Measurements from ENCODE around the gene ADAM10.

ADAM10 gene

GRCh38 chr15:58541410-58542087, 208.0 kb downstream of the ADAM10 start:
- Histone ChIP-seq H3K4me3 (ENCODE audit: low read depth in 1 of 2, low read length in 1 of 2) (no peak overlapping the region), H3K4me1 (ENCODE audit: control insufficient read depth in 1 of 2, insufficient read depth in 1 of 2, low read depth in 1 of 2, low read length in 1 of 2) (peaks cover 6 to 9% of the 10 kb centered on the region in 2 experiments), H3K27me3 (no peaks in the 10 kb centered on the region), H3K27ac (no peak overlapping the region), H3K9me3 (no peaks in the 10 kb centered on the region), H3K36me3 (no peaks in the 10 kb centered on the region)
- TF ChIP-seq, protein P1, sequence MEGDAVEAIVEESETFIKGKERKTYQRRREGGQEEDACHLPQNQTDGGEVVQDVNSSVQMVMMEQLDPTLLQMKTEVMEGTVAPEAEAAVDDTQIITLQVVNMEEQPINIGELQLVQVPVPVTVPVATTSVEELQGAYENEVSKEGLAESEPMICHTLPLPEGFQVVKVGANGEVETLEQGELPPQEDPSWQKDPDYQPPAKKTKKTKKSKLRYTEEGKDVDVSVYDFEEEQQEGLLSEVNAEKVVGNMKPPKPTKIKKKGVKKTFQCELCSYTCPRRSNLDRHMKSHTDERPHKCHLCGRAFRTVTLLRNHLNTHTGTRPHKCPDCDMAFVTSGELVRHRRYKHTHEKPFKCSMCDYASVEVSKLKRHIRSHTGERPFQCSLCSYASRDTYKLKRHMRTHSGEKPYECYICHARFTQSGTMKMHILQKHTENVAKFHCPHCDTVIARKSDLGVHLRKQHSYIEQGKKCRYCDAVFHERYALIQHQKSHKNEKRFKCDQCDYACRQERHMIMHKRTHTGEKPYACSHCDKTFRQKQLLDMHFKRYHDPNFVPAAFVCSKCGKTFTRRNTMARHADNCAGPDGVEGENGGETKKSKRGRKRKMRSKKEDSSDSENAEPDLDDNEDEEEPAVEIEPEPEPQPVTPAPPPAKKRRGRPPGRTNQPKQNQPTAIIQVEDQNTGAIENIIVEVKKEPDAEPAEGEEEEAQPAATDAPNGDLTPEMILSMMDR (IDR thresholded peaks at IDR 0.05), result no peak

DNA sequence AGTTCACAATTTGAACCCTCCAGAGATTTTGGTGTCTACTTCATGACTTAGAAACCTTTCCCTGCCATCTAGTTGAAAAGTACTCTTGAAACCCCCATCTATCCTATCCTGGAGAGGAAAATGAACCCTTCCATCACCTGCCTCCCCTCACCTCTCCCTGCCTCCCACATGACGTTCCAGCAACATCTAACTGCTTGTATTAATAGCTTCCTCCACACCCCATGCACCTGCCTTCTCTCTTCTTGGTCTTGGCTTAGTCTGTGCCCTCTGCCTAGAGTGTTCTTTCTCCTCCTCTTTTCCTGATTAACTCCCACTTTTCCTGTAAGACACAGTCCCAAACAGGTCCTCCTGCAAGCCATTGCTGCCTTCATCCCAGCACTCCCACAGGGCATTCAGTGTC, 210.0 kb downstream of the ADAM10 start:
- no peak overlapping the region for H3K27ac ChIP-seq
- H3K4me3 ChIP-seq (ENCODE audit: low read depth in 1 of 2, low read length in 1 of 2), result no peak overlapping the region
- H3K27me3 ChIP-seq, result no peaks in the 10 kb centered on the region
- peaks cover 6 to 9% of the 10 kb centered on the region in 2 experiments for H3K4me1 ChIP-seq (ENCODE audit: control insufficient read depth in 1 of 2, insufficient read depth in 1 of 2, low read depth in 1 of 2, low read length in 1 of 2)
- H3K36me3 ChIP-seq, result no peaks in the 10 kb centered on the region
- H3K9me3 ChIP-seq, result no peaks in the 10 kb centered on the region
- TF ChIP-seq, protein P1 (IDR thresholded peaks at IDR 0.05), result no peak

DNA sequence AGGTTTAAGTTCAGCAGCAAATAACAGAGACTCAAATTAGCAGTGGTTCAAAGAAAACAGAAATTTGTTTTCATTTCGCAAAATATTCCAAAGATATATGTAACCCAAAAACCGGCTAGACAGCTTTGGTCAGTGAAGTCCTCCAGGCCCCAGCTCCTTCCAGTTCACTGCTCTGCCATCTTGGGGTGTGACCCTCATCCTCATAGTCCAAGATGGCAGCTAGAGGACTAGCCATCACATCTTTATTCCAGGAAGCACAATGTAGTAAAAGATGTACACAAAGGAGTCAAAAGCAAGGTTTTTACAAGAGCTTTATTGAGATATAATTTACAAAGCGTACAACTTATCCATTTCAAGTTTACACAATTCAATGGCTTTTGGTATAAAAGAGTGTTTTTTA, 210.6 kb downstream of the ADAM10 start:
- Histone ChIP-seq H3K9me3 (no peaks in the 10 kb centered on the region), H3K27me3 (no peaks in the 10 kb centered on the region), H3K4me3 (ENCODE audit: low read depth in 1 of 2, low read length in 1 of 2) (no peak overlapping the region), H3K4me1 (ENCODE audit: control insufficient read depth in 1 of 2, insufficient read depth in 1 of 2, low read depth in 1 of 2, low read length in 1 of 2) (peaks cover 4 to 5% of the 10 kb centered on the region in 2 experiments), H3K27ac (no peak overlapping the region), H3K36me3 (no peaks in the 10 kb centered on the region)
- TF ChIP-seq, protein P1 (IDR thresholded peaks at IDR 0.05), result no peak

Measured in neutrophil (primary cell).